Ascending aorta (tissue), 2 donors: Measurements from ENCODE around the gene CELF2. TPM values are rescaled to one million over a fixed set of nuclear protein-coding genes. Genes with fewer than 3 reads are reported as not detected.

Source experiments
- DNase-seq, 2 donors: peaks; one replicate each; pipeline ENCODE4 v3.0.0-alpha.2; 2019; ENCODE audit warnings: low spot score in 2 of 2
- H3K27ac ChIP-seq, 2 donors: fragments of 200-600 bp; sonication (generic); one replicate each; pipeline ENCODE4 v1.5.1; 2016 to 2017; ENCODE audit warnings: mild to moderate bottlenecking in 1 of 2
- H3K27me3 ChIP-seq: fragments of 200-600 bp; sonication (generic); one replicate; pipeline ENCODE4 v1.5.1; 2017
- H3K36me3 ChIP-seq, 2 donors: fragments of 200-600 bp; sonication (generic); one replicate each; pipeline ENCODE4 v1.5.1; 2016
- H3K4me1 ChIP-seq, 2 donors: fragments of 200-600 bp; sonication (generic); one replicate each; pipeline ENCODE4 v1.5.1; 2016 to 2017; ENCODE audit warnings: mild to moderate bottlenecking in 1 of 2
- H3K4me3 ChIP-seq, 2 donors: fragments of 200-600 bp; sonication (generic); one replicate each; pipeline ENCODE4 v1.5.1; 2016 to 2017; ENCODE audit warnings: mild to moderate bottlenecking in 1 of 2
- H3K9me3 ChIP-seq, 2 donors: fragments of 200-600 bp; sonication (generic); one replicate each; pipeline ENCODE4 v1.5.1; 2016
- CTCF ChIP-seq, 3 experiments: fragments of 200-600 bp in 2 of 3; fragments of 450-650 bp in 1 of 3; sonication (generic) in 2 of 3; IDR thresholded peaks; one replicate each; pipeline ENCODE4 v1.5.1; 2016 to 2019; ENCODE audit warnings: antibody characterized with exemption in 3 of 3, mild to moderate bottlenecking in 1 of 3, moderate library complexity in 1 of 3
- intact Hi-C: fragments of 100-400 bp; cut with DNase I; formaldehyde crosslinking; loops from one replicate; pipeline ENCODE4 v1.15.1; 2023
- total RNA-seq: library from RNA; depleted of rRNA; stranded (reverse); fragments of >200 nt; gene quantifications from one replicate; pipeline ENCODE4 v1.1.0, GENCODE V29; 2016

Gene CELF2
- total RNA-seq, 1 donor from 2014 or later = 26.6 TPM

DNA sequence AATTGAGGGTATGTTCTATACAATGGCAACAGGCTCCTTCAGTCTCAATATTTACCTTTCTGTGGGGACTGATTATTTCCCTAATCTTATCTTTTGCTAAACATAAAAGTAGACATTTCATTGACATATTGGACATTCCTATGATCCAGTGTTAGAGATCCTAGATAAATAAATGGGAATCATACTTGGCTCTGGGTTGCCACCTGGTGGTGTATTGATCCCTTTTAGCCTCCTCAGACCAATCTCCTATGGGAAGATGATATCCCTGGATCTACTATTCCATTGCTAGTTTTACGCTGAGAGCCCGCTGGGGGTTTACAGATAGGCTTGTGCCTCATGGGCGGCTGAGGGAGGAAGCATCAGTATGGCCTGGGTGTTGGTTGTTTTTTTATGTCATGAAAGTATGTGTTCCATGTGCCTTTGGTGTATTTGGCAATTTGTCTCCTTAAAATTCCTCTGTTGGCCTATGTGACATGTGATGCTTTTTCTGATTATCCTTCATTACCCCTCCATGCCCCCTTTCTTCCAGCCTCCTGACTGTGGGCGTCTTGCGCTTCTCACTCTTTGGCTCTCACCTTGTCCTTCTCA, 18.8 kb downstream of the CELF2 start:
- H3K4me1 ChIP-seq = peaks cover 0 to 7% of the 10 kb centered on the region in 2 donors
- no peaks in the 10 kb centered on the region for H3K9me3 ChIP-seq
- no peaks in the 10 kb centered on the region for H3K36me3 ChIP-seq
- intact Hi-C loops = loop anchor here (2.0 kb wide), 1 partner anchor 18 kb away; no protein-coding TSS in a partner anchor
- H3K4me3 ChIP-seq = no peak overlapping the region
- H3K27me3 ChIP-seq = no peaks in the 10 kb centered on the region
- no peak overlapping the region for H3K27ac ChIP-seq
- TF ChIP-seq CTCF (IDR thresholded peaks at IDR 0.05) = peak; percentile 14 to 57 (median 53)
- no peak for DNase-seq

- H3K27ac ChIP-seq = no peak overlapping the region
- no peak overlapping the region for H3K4me3 ChIP-seq
- intact Hi-C loops = loop anchor here (2.0 kb wide), 1 partner anchor 19 kb away; no protein-coding TSS in a partner anchor
- peaks cover 0 to 7% of the 10 kb centered on the region in 2 donors for H3K4me1 ChIP-seq
- H3K9me3 ChIP-seq = no peaks in the 10 kb centered on the region
- no peak for TF ChIP-seq CTCF (IDR thresholded peaks at IDR 0.05)
- no peaks in the 10 kb centered on the region for H3K27me3 ChIP-seq
- no peaks in the 10 kb centered on the region for H3K36me3 ChIP-seq
- no peak for DNase-seq
Measured at GRCh38 chr10:11037991-11038390, 20.3 kb downstream of the CELF2 start.

DNA sequence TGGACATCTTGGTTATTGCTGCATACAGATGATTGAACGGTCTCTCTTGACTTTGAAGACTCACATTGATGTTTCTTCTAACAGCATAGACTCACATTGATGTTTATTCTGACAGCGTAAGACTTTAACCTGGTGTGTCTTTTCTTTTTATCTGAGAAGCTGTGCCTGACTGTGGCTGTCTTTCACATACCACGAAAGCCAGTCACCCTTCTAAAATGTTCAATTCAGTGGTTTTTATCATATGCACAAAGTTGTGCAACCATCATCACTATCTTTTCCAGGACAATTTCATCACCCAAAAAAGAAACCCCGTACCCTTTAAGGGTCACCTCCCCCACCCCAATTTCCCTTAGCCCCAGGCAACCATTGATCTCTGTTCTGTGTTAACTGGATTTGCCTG, 24.7 kb downstream of the CELF2 start:
- no peaks in the 10 kb centered on the region for H3K36me3 ChIP-seq
- no peaks in the 10 kb centered on the region for H3K9me3 ChIP-seq
- intact Hi-C loops = no loop called here
- peaks cover 0 to 5% of the 10 kb centered on the region in 2 donors for H3K4me1 ChIP-seq
- no peak for TF ChIP-seq CTCF (IDR thresholded peaks at IDR 0.05)
- no peak for DNase-seq
- no peak overlapping the region for H3K27ac ChIP-seq
- H3K4me3 ChIP-seq = no peak overlapping the region
- no peaks in the 10 kb centered on the region for H3K27me3 ChIP-seq

- peaks cover 0 to 7% of the 10 kb centered on the region in 2 donors for H3K4me1 ChIP-seq
Measured at GRCh38 chr10:11043039-11043438, 25.4 kb downstream of the CELF2 start.

GRCh38 chr10:11043446-11044127, 25.9 kb downstream of the CELF2 start:
- Histone ChIP-seq H3K27ac (no peak overlapping the region), H3K4me3 (no peak overlapping the region), H3K27me3 (no peaks in the 10 kb centered on the region), H3K36me3 (no peaks in the 10 kb centered on the region), H3K4me1 (peaks cover 0 to 9% of the 10 kb centered on the region in 2 donors), H3K9me3 (no peaks in the 10 kb centered on the region)
- intact Hi-C loops = no loop called here
- DNase-seq = no peak
- TF ChIP-seq CTCF (IDR thresholded peaks at IDR 0.05) = no peak

More at GRCh38 chr10:11043039-11043438, 25.4 kb downstream of the CELF2 start:
- TF ChIP-seq CTCF (IDR thresholded peaks at IDR 0.05) = no peak
- no peaks in the 10 kb centered on the region for H3K36me3 ChIP-seq
- no peaks in the 10 kb centered on the region for H3K9me3 ChIP-seq
- DNase-seq = no peak
- intact Hi-C loops = no loop called here
- H3K4me3 ChIP-seq = no peak overlapping the region
- no peaks in the 10 kb centered on the region for H3K27me3 ChIP-seq
- H3K27ac ChIP-seq = no peak overlapping the region
